GM12801 (cell line): Measurements from ENCODE around the gene CNN2.

Experiments
- TF ChIP-seq, protein P1 (sequence below): IDR thresholded peaks from one replicate; pipeline ENCODE4 v1.5.1; 2011; ENCODE audit warnings: control low read depth; ENCODE audit not compliant: insufficient read length; ENCODE audit errors: extremely low read depth

CNN2 gene

GRCh38 chr19:1009981-1010538 is 16.3 kb upstream of the CNN2 start:
- TF ChIP-seq, protein P1, sequence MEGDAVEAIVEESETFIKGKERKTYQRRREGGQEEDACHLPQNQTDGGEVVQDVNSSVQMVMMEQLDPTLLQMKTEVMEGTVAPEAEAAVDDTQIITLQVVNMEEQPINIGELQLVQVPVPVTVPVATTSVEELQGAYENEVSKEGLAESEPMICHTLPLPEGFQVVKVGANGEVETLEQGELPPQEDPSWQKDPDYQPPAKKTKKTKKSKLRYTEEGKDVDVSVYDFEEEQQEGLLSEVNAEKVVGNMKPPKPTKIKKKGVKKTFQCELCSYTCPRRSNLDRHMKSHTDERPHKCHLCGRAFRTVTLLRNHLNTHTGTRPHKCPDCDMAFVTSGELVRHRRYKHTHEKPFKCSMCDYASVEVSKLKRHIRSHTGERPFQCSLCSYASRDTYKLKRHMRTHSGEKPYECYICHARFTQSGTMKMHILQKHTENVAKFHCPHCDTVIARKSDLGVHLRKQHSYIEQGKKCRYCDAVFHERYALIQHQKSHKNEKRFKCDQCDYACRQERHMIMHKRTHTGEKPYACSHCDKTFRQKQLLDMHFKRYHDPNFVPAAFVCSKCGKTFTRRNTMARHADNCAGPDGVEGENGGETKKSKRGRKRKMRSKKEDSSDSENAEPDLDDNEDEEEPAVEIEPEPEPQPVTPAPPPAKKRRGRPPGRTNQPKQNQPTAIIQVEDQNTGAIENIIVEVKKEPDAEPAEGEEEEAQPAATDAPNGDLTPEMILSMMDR: no peak

GRCh38 chr19:1010586-1011510 is 15.6 kb upstream of the CNN2 start:
- TF ChIP-seq, protein P1: no peak

DNA sequence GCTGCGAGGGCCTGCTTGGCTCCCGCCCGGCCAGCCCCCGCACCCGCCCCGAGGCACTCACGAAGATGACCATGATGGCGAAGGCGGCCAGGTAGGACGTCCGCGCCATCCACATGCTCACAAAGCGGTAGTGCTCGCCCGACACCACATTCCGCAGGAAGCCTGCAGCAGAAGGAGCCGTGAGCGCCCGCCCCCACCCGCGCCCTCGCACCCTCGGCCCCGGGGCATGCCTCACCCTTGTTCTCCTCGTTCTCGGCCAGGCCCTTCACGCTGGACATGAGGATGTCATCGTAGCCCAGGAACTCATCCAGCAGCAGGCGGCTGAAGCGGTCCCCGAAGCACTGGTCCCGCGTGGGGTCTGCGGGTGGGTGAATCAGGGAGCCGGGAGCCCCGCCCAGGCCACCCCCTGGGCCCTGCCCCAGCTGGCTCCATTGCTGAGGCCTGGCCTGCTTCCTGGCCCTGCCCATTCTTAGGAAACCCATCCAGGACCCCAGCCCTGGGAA is 14.5 kb upstream of the CNN2 start:
- TF ChIP-seq, protein P1: no peak

GRCh38 chr19:1012334-1012733 is 14.1 kb upstream of the CNN2 start:
- TF ChIP-seq, protein P1: no peak

DNA sequence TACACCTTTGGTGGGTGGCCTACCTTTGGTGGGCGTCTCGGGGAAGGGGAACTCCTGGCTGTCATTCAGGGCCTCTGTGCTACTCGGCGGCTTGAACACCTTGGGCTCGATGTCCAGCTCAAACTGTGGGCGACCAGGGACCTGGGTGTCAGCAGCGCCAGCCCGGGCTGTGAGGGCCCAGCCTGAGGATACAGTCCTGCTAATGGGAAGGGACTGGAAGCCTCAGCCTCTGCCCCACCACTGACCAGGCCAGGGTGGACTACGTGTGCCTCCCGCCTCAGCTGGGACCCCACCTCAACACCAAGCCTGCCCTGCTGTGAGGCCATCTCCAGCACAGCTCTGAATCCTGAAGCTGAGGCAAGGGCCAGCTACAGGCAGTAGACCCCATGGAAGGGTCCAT is 13.2 kb upstream of the CNN2 start:
- TF ChIP-seq, protein P1: no peak

- TF ChIP-seq, protein P1: no peak
Observed at GRCh38 chr19:1014161-1015060, 12.0 kb upstream of the CNN2 start.
